Stimulated activated CD4-positive, alpha-beta T cell treated with anti-CD3 and anti-CD28 coated beads, Interleukin-2, amount 100 ng/mL, for 4 hours (primary cell): ENCODE measurements around the gene APBA3.

Source experiments
- DNase-seq: peaks from one replicate; pipeline ENCODE4 v3.0.0-alpha.2; 2020; ENCODE audit warnings: low read depth

The APBA3 gene, protein sequence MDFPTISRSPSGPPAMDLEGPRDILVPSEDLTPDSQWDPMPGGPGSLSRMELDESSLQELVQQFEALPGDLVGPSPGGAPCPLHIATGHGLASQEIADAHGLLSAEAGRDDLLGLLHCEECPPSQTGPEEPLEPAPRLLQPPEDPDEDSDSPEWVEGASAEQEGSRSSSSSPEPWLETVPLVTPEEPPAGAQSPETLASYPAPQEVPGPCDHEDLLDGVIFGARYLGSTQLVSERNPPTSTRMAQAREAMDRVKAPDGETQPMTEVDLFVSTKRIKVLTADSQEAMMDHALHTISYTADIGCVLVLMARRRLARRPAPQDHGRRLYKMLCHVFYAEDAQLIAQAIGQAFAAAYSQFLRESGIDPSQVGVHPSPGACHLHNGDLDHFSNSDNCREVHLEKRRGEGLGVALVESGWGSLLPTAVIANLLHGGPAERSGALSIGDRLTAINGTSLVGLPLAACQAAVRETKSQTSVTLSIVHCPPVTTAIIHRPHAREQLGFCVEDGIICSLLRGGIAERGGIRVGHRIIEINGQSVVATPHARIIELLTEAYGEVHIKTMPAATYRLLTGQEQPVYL

DNA sequence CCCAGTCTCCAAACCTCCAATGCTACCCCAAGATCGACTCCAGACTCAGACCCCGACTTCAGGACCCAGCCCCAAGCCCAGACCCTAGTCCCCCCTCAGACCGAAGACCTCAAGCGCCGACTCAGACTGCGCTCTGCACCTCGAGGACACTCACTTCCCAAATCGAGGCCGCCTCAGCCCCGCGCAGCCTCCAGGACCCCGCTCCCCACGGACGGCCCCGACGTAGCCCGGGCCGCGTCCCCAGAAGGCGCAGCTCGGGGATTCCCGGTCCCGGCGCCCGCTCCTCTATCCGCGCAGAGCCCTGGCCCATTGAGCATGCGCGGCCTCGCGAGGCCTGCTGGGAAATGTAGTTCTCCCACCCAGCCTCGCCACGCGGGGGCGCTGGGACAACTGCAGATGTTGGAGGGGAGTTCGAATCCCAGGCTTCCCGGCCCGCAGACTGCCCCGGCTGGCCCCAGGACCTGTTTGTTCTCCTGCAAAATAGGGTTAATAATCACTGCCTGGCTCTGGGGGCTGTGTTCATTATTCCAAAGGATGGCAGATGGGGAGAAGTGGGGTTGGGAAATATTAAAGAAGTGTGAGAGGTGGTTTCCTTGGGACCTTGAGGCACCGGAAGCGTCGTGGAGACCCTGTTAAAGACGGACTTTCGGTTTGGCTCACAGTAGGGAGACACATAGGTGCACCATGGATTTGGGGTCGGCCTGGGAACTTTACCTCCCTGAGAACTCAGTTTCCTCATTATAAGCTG lies at the start of gene APBA3:
TSS of gene APBA3 (minus strand) at position 311 of the 748 bp plus-strand sequence. CDS start 1,428 bp downstream, outside the sequence.
- DNase-seq: peak; percentile 92

DNA sequence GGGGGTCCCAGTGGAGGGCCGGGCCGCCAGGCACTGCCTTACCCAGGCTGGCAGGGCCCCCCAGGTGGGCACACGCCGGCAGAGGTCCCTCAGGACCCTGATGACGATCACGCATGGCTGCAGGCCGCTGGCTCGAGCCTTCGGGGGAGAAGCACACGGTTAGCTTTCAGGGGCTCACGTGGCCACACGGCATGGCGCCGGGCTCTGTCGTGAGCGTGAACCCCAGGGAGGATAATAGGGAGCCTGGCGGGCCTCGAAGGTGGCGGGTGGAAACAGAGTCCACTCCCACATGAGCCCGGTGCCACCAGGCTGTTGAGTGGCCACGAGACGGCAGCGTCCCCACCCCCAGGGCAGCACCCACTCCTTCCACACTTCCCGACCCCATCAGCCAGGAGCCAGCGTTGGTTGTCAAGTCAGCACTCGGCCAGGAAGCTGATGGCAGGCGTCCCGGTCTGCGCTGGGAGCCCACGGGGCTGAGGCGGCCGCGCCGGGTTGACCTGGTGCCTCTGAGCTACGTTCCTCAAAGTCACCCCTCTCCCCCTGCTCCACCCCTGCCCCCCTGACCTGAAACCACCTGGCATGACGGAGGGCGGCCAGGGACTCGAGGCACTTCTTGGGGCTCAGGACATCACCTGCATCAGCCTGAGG lies 49.3 kb upstream of the APBA3 start:
- DNase-seq: no peak

DNA sequence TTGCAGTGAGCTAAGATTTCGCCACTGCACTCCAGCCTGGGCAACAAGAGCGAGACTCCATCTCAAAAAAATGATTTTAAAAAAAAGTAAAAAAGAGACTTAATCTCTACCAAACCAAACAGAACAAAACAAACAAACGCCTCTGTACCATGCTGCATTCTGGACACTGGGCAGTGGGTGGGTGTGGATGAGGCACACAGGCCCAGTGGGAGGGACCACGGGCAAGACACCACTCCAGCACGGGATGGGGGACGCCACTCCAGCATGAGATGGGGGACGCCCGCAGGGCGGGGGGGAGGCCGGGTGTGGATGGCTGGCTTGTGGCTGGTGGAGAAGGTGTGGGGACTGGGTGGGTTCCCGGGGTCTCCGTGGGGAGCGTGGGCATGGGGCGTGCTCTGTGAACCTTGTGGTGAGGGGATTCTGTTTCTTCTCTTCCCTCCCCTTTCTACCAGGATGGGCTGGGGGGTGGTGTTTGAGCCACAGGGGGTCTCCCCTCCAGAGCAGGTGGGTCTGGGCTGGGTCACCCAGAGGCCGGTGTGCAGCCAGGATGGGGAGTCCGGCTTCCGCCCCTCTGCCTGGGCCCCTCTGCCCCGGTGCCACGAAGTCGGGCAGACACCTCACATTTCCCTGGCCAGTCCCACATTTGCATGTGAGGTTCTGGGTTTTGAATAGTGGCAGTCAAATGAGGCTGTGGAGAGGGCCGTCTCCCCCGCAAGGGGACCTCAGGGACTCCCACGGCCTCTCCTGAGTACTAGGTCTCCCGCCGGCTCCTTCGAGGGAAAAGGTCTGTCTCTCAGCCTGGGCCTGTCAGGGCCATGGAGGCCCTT lies 48.6 kb upstream of the APBA3 start:
- DNase-seq: no peak

DNA sequence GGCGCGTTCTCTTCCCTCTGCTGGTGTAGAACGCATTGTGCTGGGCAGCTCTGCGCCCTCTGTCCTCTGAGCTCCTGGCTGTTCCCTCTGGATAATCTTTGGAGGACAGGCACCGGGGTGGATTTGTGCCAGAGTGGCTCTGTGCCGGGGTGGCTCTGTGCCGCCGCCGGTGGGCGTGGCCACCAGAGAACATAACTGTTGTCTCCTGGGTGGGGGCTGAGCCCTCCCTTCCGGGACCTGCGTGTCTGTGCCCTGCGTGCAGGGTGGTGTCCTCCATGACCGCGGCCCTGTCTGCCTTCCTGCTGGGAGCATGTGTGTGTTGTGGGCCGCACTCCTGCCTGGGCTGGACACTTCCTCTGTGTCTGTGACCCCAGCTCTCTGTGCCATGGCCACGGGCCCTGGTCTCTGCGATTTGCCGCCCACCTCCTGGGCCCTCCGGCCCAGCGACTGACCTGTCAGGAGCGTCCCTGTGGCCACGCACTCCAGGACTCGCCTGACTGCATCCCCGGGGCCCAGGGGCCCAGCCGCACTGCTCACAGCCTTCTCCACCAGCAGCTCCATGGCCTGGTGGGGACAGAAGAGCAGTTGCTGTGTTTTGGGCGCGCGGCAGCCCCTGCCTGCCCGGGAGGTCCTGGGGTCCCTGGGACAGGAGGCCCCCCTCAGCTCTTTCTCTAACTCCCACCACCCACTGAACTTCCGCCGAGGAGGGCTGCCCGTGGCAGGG lies 47.1 kb upstream of the APBA3 start:
- DNase-seq: no peak

DNA sequence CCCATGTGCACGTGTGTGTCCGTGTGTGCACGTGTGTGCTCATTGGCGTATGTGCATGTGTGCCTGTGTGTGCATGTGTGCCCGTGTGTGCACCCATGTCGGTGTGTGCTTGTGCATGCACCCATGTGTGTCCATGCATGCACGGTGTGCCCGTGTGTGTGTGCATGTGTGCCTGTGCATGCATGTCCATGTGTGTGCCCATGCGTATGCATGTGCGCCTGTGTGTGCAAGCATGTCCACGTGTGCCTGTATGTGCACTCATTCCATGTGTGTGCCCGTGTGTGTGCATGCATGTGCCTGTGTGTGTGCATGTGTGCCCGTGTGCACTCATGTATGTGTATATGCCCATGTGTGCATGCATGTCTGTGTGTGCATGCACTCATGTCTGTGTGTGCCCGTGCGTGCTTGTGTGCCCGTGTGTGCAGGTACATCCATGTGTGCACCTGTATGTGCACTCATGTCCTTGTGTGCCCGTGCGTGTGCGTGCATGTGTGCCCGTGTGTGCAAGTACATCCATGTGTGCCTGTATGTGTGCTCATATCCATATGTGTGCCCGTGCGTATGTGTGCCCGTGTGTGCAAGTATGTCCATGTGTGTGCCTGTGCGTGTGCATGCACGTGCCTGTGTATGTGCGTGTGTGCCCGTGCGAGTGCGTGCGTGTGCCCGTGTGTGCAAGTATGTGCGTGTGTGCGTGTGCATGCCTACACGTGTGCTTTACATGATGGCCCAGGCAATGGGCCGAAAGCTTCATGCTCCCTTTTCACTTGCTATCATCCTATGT lies 46.3 kb upstream of the APBA3 start:
- DNase-seq: no peak

DNA sequence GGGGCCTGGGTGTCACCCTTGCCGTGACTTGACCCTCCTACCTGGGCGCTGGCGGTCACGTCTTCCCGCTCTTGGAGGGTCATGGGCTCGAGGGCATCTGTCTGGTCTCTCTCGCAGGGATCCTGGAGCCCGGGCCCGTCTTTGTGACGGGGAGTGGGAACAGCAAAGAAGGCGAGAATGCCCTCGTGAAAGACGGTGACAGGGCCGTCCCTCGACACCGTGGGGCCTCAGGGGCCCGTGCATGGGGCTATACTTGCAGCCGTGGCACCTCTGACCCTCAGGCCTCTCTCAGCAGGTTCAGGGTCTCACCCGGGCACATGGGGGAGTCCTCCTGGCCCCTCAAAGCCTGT lies 45.6 kb upstream of the APBA3 start:
- DNase-seq: no peak

DNA sequence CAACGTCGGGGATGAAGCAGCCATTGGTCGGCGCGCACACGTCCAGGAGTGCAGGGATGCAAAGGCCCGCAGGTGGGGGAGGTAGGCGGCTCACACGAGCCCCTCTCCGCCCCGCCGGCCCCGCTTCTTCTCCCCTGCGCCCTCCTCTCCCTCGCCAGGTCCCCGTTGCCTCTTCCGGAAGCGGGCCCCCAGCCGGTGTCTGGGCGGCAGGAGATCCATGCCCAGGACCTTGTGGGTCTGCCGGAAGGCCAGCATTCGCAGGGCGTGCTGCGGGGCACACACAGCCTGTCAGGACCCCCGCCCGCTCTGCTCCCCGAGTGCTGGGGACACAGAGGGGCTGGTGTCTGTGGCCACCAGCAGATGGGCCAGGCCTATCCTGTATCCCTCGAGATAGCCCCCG lies 44.4 kb upstream of the APBA3 start:
- DNase-seq: no peak

DNA sequence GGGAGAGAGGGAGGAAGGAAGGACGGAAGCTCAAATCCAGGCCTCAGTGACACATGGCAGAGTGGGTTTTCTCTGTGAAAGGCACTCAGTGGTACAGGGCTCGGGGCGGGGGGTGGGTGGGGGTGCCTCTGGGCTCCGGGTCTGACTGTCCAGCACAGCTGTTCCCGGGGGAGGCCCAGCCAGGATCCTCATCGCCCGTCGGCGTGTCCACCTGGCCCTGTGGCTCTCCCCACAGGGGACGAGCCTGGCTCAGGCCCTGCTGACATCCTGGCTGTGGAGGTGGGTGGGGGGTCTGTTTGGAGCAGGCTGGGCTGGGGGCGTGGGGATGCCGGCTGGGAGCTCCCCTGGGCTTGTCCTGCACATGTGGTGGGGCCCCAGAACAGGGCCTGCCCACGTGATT lies 42.9 kb upstream of the APBA3 start:
- DNase-seq: no peak

DNA sequence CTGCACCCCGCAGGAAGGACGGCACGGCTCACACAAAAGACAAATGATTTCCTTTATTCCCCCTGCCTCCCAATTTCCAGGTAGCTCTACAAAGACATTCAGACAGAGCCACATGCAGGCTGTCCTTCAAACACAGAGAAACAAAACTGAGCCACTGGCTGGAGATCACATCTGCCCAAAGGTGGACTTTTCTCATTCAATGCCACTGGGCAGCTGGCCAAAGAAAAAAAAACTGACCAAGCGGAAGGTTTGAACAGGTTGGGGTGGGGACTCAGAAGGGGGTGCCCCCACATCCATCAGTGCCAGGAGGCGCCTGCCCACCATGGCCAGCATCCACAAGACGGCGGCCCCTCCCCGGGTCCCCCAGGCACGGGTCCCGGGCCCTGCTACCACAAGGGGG lies 42.5 kb upstream of the APBA3 start:
- no peak for DNase-seq

DNA sequence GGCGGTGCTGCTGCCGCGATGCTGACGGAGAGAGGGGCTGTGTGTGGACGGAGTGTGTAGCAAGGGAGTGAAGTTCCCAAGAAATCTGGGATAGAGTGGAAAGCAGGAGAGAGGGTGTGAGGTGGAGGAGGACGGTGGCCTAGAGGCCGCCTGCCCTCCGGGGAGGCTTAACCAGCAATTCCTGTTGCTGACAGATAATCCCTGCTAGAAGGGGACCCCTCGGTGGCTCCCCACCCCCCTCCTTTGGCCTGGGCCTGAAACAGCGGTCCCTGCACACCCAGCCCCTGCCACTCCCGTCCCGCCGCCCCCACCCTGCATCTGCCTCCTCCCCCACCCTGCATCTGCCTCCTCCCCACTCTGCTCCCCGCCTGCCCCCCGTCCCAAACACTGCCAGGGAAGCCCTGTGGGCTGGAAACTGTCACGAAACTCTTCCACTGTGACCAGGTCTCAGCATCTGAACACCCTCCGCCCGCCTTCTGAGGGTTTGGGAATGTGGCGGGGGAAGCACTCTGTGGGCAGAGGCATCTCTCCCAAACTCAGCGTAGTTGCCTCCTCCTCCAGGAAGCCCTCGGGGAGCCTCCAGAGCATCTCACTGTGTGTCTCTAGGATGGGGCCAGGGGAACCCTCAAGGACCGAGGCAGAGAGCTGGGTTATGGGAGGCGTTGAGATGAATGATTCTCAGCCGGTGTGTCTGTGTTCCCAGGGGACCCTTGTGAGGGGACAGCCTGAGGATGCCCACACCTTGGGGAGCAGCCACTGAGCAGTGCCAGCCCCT lies 41.8 kb upstream of the APBA3 start:
- no peak for DNase-seq

DNA sequence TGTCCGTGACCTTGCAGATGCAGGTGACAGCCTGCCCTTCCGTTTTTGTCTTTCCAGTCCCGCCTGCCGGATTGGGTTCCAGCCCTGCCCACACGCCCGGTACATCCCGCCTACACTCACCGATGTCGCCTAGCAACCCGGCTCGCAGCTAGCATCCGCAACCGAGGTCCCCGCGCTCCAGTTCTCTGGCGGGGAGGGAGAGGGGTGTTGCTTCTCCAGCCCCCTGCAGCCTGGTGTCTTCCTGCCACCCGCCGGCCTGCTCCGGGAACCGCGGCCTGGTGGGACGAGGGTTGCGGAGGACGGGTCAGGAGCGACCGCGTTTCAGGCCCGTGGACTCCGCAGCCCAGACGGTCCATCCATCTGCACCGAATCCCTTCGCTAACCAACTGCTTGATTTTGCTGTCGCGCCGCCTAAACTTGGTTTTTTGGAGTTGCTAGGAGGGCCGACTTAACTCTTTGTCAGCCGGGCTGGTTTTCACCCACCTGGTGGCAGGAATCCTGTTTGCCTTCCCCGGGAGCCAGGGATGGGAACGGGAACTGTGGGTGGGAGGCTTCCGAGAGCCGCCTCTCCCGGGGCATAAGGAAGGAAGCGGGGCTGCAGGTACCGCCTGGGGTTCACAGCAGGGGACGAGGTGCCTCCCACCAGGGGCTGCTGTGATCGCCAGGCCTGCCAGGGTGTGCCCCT lies 40.1 kb upstream of the APBA3 start:
- peak; percentile 55 for DNase-seq

DNA sequence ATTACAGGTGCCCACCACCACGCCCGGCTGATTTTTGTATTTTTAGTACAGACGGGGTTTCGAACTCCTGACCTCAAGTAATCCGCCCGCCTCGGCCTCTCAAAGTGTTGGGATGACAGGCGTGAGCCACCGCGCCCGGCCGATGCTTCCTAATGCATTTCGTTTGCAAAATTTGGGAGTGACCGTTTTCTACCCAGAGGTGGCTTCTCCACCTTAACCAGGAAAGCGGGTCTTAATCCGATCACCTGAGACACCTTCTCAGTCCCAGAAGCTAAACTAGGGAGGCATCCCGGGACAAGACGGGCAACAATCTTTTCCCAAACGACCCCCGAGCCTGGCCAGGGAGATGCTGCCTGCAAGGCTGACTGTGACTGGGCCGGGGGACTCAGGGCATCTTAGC lies 39.5 kb upstream of the APBA3 start:
- DNase-seq: no peak

DNA sequence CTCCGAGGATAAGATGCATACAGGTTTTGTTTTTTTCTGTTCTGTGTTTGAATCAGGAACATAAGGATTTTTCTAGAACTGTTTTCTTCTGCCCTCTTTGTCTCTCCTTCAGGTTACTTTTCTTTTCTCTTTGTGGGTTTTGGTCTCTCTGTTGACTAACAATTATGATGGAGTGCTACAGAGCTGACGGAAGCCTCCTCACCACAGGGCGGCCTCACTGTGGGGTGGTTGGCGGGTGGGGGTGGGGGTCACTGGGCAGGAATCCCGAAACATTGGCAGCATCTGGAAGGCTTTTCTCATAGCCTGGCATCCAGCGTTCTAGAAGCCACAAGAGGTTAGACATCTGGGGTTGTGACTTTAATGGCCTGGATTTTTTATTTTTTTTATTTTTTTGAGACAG lies 36.6 kb upstream of the APBA3 start:
- no peak for DNase-seq

DNA sequence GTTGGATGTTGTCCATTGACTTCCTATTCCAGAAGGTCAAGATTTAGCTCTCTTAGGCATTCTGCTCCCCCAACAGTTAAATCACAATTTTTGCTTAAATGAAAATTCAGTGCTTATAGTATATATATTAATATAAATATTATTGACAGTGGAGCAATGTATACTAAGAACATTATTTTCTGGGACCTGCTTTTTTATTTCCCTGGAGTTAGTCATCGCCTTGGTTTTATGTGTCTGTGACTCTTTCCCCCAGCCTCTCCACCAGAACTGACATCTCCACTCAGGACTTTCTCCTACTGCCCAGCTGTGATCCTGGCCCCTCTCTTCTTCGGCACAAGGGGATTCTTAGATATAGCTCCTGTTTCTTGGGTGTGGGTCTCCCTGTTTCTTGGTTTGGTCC lies 34.9 kb upstream of the APBA3 start:
- no peak for DNase-seq

DNA sequence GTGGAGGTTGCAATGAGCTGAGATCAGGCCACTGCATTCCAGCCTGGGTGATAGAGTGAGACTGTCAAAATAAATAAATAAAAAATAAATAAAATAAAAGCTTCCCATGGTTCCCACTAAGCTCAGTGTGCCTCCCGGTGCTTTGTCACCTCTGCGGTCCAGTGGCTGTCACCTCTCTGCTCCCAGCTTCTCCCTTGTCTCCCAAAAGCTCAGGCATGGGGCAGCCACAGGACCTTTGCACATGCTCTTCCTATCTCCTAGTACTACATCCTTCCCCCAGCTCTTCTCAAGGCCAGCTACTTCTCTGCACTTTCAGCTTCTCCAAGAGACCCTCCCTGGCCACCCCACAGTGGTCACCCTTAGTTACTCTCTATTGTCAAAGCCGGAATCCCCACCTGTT lies 32.3 kb upstream of the APBA3 start:
- DNase-seq: no peak

DNA sequence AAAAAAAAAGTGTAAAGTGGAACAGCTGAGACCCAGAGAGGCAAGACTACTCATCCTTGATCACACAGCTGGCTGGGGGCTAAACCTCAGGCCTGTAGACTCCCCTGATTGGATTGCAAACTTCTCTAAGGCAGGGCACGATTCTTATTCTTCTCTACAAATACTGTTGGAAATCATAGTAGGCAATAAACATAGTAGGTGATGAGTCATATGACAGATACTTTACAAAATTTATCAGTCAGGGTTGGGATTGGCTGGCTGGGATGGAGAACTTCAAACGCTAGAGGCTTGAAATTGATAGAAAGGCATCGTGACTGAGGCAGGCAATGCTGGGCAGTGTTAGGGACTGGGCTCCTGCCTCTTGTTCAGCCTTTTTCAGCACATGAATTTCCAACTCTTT lies 30.6 kb upstream of the APBA3 start:
- DNase-seq: no peak

DNA sequence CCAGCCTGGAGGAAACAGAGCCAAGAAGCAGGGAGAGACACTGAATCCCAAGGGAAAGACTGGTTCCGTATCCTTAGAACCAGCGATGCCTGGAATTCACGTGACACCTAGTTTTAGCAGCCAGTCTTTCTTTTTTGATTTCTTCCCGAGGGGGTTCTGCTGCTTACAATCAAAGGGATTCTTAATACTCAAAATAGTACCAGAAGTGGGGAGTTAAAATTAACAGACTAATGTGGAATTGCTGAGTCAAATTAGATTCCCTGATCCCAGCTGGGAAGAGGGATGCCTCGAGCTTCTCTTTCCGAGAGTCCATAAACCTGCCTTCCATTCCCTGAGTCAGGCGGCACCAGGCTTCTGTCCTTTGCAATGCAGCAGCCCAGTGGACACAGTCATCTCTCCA lies 29.4 kb upstream of the APBA3 start:
- no peak for DNase-seq

DNA sequence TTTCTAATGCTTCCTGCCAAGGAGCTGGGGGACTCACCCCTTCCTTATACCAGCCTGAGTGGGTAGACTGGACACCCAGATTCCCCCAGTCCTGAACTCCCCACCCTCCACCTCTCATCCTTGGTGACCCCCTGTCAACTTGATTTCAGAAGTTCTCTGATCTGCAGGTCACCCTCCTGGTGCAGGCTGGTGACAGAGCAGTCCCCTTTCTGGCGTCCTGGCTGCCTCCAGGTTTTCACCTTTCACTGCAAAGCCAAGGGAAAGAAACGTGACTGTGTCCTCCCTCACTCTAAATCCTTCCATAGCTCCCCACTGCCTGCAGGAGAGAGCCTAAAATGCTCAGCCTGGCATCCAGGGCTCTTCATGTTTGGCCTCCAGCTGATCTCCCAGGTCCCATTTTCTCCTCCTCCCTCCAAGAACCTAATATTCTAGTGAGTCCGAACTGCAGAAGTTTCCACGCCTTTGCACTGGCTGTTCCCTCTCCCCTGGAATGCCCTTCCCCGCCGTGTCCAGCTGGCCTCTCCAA lies 28.8 kb upstream of the APBA3 start:
- DNase-seq: no peak
